Activated B cell treated with CpG ODN at 0.5 μM for 24 hours (primary cell): ENCODE measurements around the gene PIK3C2G. TPM values are rescaled to one million over a fixed set of nuclear protein-coding genes. Genes with fewer than 3 reads are reported as not detected.

ENCODE experiments used
- ATAC-seq: fragments of 200-7000 bp; cut with Tn5 transposase; one replicate; pipeline ENCODE4 v1.10.0; 2021; ENCODE audit warnings: low read depth, mild to moderate bottlenecking, moderate library complexity
- CTCF ChIA-PET: fragments of 350-600 bp; sonication (Branson Sonifier 250); formaldehyde crosslinking; loops from one replicate; lab custom pipeline; 2021; ENCODE audit warnings: antibody characterized with exemption; lab: Charles Lee
- POLR2A ChIA-PET: fragments of 350-600 bp; sonication (Branson Sonifier 250); formaldehyde crosslinking; loops from one replicate; lab custom pipeline; 2021; ENCODE audit warnings: antibody characterized with exemption; lab: Charles Lee
- DNase-seq: peaks from one replicate; pipeline ENCODE4 v3.0.0; 2022
- H3K27ac Mint-ChIP-seq: one replicate; pipeline ENCODE4 v1.8.0; 2020; ENCODE audit warnings: mixed read lengths
- H3K27me3 Mint-ChIP-seq: one replicate; pipeline ENCODE4 v1.8.0; 2021; ENCODE audit warnings: mixed read lengths
- H3K36me3 Mint-ChIP-seq: one replicate; pipeline ENCODE4 v1.8.0; 2021; ENCODE audit warnings: low read depth, mixed read lengths
- H3K4me1 Mint-ChIP-seq: one replicate; pipeline ENCODE4 v1.8.0; 2021; ENCODE audit warnings: mixed read lengths
- H3K4me3 Mint-ChIP-seq: one replicate; pipeline ENCODE4 v1.8.0; 2020; ENCODE audit warnings: mild to moderate bottlenecking, mixed read lengths
- H3K9me3 Mint-ChIP-seq: one replicate; pipeline ENCODE4 v1.8.0; 2020; ENCODE audit warnings: mixed read lengths
- intact Hi-C: fragments of 100-400 bp; cut with micrococcal nuclease; formaldehyde crosslinking; loops from one replicate; pipeline ENCODE4 v1.15.1; 2024
- total RNA-seq: library from RNA; stranded (reverse); gene quantifications from 2 replicates; pipeline ENCODE4 v1.2.3, GENCODE V29; 2022
- TF ChIP-seq, protein P1 (sequence below): fragments of 200-600 bp; IDR thresholded peaks from one replicate; pipeline ENCODE4 v1.8.0; 2022; ENCODE audit warnings: antibody characterized with exemption, mild to moderate bottlenecking

PIK3C2G gene, protein sequence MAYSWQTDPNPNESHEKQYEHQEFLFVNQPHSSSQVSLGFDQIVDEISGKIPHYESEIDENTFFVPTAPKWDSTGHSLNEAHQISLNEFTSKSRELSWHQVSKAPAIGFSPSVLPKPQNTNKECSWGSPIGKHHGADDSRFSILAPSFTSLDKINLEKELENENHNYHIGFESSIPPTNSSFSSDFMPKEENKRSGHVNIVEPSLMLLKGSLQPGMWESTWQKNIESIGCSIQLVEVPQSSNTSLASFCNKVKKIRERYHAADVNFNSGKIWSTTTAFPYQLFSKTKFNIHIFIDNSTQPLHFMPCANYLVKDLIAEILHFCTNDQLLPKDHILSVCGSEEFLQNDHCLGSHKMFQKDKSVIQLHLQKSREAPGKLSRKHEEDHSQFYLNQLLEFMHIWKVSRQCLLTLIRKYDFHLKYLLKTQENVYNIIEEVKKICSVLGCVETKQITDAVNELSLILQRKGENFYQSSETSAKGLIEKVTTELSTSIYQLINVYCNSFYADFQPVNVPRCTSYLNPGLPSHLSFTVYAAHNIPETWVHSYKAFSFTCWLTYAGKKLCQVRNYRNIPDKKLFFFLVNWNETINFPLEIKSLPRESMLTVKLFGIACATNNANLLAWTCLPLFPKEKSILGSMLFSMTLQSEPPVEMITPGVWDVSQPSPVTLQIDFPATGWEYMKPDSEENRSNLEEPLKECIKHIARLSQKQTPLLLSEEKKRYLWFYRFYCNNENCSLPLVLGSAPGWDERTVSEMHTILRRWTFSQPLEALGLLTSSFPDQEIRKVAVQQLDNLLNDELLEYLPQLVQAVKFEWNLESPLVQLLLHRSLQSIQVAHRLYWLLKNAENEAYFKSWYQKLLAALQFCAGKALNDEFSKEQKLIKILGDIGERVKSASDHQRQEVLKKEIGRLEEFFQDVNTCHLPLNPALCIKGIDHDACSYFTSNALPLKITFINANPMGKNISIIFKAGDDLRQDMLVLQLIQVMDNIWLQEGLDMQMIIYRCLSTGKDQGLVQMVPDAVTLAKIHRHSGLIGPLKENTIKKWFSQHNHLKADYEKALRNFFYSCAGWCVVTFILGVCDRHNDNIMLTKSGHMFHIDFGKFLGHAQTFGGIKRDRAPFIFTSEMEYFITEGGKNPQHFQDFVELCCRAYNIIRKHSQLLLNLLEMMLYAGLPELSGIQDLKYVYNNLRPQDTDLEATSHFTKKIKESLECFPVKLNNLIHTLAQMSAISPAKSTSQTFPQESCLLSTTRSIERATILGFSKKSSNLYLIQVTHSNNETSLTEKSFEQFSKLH (N-terminal part only)
- total RNA-seq = not detected in 2 replicates

DNA sequence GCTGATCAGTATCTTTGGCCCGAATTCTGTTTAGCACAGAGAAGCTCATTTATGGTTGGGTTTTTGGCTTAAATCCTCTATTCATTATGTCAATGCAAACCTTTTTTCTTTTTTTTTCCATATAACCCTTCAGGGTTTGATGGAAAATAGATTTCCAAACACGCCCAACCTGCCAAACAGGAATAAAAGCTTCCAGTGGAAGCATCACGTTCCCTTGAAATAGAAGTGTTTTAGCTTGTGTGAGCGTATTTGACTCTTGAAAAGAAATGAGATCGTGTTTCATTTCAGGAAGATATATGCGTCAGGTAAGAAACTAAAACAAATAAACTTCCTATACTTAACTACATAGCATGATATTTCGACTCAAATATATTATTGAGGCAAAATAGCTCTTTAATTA lies at the start of gene PIK3C2G:
PIK3C2G (plus strand) TSS at position 246 of the 400 bp plus-strand sequence. CDS start 20,564 bp downstream, outside the sequence.
- no peaks in the 10 kb centered on the region for H3K27me3 Mint-ChIP-seq
- no peaks in the 10 kb centered on the region for H3K9me3 Mint-ChIP-seq
- H3K4me1 Mint-ChIP-seq = no peaks in the 10 kb centered on the region
- intact Hi-C loops = no loop called here
- POLR2A ChIA-PET = no interaction called here
- CTCF ChIA-PET = no interaction called here
- no peaks in the 10 kb centered on the region for H3K36me3 Mint-ChIP-seq
- no peak within 1 kb of the TSS for H3K27ac Mint-ChIP-seq
- DNase-seq (no peak), ATAC-seq (no peak)
- H3K4me3 Mint-ChIP-seq = no peak within 1 kb of the TSS
- TF ChIP-seq, protein P1, sequence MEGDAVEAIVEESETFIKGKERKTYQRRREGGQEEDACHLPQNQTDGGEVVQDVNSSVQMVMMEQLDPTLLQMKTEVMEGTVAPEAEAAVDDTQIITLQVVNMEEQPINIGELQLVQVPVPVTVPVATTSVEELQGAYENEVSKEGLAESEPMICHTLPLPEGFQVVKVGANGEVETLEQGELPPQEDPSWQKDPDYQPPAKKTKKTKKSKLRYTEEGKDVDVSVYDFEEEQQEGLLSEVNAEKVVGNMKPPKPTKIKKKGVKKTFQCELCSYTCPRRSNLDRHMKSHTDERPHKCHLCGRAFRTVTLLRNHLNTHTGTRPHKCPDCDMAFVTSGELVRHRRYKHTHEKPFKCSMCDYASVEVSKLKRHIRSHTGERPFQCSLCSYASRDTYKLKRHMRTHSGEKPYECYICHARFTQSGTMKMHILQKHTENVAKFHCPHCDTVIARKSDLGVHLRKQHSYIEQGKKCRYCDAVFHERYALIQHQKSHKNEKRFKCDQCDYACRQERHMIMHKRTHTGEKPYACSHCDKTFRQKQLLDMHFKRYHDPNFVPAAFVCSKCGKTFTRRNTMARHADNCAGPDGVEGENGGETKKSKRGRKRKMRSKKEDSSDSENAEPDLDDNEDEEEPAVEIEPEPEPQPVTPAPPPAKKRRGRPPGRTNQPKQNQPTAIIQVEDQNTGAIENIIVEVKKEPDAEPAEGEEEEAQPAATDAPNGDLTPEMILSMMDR = no peak

DNA sequence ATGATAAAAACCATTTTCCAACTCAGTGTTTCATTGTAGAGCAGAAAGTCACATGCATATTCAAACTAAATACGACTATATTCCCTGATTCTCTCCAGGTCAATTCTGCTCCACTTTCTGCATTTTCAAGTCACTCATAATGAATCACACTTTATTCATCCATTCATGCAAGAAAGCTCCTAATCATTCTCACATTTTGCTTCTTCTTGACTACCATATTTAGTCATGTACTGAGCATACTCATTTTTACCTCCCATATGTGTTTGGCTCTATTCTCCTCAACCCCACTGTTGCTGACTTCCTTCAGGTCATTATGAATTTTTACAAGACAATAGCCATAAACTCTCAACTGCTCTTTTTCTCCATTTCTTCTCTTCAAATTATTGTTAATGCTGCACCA lies 43.4 kb upstream of the PIK3C2G start:
- ATAC-seq (no peak), DNase-seq (no peak)
- H3K27ac Mint-ChIP-seq = no peak overlapping the region
- intact Hi-C loops = no loop called here
- no peaks in the 10 kb centered on the region for H3K4me1 Mint-ChIP-seq
- ChIA-PET CTCF (no interaction called here), POLR2A (no interaction called here)
- H3K9me3 Mint-ChIP-seq = no peaks in the 10 kb centered on the region
- H3K4me3 Mint-ChIP-seq = no peak overlapping the region
- H3K27me3 Mint-ChIP-seq = no peaks in the 10 kb centered on the region
- TF ChIP-seq, protein P1 = no peak
- H3K36me3 Mint-ChIP-seq = no peaks in the 10 kb centered on the region

DNA sequence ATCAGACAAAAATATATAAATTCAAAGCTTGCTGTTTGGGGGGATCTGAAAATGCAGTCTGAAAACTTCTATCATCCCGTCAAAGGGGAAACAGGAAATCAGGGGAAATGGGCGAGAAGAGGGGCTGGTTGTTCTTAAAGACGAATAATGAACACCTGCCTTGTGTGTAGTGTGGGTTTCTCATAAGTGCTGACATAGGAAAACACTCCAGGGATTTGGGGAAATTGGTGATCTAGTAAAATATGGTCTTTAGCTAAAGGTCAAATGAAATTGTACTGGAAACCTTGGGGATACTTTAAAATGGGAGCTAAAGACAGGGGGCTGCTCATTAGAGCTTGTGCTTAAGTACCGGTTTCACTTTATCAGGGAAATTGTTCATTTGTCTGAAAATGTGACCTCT lies 39.6 kb upstream of the PIK3C2G start:
- Mint-ChIP-seq H3K4me3 (no peak overlapping the region), H3K36me3 (no peaks in the 10 kb centered on the region), H3K4me1 (no peaks in the 10 kb centered on the region), H3K9me3 (no peaks in the 10 kb centered on the region), H3K27ac (no peak overlapping the region), H3K27me3 (no peaks in the 10 kb centered on the region)
- ChIA-PET POLR2A (no interaction called here), CTCF (no interaction called here)
- DNase-seq (no peak), ATAC-seq (no peak)
- intact Hi-C loops = no loop called here
- TF ChIP-seq, protein P1 = no peak

DNA sequence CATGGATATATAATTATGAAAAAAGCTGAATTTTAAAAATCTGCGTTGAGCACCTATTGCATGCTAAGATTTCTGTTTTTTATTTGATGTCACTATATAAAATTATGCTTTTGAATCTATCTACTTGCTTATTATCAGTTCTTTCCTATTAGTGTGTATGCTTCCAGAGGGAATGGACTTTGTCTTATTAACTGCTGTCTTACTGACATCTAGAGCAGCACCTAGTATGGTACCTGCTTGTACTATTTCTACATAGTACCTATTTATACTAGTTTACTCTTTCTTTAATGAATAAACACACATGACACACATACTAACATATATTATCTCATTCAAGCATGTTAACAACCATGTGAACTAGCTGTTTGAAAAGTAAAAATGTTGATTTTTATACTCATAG lies 38.6 kb upstream of the PIK3C2G start:
- no peaks in the 10 kb centered on the region for H3K27me3 Mint-ChIP-seq
- ChIA-PET POLR2A (no interaction called here), CTCF (no interaction called here)
- no peak for DNase-seq
- no peak overlapping the region for H3K4me3 Mint-ChIP-seq
- intact Hi-C loops = no loop called here
- no peaks in the 10 kb centered on the region for H3K36me3 Mint-ChIP-seq
- ATAC-seq = no peak
- no peak overlapping the region for H3K27ac Mint-ChIP-seq
- TF ChIP-seq, protein P1 = no peak
- no peaks in the 10 kb centered on the region for H3K9me3 Mint-ChIP-seq
- no peaks in the 10 kb centered on the region for H3K4me1 Mint-ChIP-seq
